Fibroblast of villous mesenchyme (primary cell): ENCODE measurements around the gene MTCL3.

ENCODE experiments used
- DNase-seq: peaks from one replicate; pipeline ENCODE4 v3.0.0-alpha.2; 2010; ENCODE audit warnings: low read depth
- H3K4me3 ChIP-seq: 2 replicates; pipeline ENCODE4 v1.5.1; 2011; ENCODE audit warnings: low read depth, mild to moderate bottlenecking, low read length
- TF ChIP-seq, protein P1 (sequence below): IDR thresholded peaks from 2 replicates; pipeline ENCODE4 v1.5.1; 2012; ENCODE audit warnings: low read depth, mild to moderate bottlenecking, low read length; ENCODE audit not compliant: insufficient read depth

MTCL3 gene

DNA sequence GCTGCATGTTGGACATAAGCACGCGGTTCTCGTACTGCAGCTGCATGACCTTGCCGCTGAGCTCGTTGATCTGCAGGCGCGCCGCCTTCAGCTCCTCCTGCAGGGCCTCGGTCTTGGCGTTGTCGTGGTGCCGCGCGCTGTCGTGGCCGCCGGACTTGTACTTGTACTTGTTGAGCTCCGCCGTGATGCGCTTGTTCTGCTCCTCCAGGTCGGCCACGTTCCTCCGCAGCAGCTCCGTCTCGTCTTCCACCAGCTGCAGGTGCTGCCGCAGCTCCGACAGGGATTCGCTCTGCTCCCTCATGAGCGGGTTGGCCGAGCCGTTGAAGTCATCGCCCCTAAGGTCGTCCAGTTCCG is 43.3 kb downstream of the MTCL3 start:
- TF ChIP-seq, protein P1, sequence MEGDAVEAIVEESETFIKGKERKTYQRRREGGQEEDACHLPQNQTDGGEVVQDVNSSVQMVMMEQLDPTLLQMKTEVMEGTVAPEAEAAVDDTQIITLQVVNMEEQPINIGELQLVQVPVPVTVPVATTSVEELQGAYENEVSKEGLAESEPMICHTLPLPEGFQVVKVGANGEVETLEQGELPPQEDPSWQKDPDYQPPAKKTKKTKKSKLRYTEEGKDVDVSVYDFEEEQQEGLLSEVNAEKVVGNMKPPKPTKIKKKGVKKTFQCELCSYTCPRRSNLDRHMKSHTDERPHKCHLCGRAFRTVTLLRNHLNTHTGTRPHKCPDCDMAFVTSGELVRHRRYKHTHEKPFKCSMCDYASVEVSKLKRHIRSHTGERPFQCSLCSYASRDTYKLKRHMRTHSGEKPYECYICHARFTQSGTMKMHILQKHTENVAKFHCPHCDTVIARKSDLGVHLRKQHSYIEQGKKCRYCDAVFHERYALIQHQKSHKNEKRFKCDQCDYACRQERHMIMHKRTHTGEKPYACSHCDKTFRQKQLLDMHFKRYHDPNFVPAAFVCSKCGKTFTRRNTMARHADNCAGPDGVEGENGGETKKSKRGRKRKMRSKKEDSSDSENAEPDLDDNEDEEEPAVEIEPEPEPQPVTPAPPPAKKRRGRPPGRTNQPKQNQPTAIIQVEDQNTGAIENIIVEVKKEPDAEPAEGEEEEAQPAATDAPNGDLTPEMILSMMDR = no peak
- peak overlapping the region; percentile 6 for H3K4me3 ChIP-seq
- DNase-seq = no peak

DNA sequence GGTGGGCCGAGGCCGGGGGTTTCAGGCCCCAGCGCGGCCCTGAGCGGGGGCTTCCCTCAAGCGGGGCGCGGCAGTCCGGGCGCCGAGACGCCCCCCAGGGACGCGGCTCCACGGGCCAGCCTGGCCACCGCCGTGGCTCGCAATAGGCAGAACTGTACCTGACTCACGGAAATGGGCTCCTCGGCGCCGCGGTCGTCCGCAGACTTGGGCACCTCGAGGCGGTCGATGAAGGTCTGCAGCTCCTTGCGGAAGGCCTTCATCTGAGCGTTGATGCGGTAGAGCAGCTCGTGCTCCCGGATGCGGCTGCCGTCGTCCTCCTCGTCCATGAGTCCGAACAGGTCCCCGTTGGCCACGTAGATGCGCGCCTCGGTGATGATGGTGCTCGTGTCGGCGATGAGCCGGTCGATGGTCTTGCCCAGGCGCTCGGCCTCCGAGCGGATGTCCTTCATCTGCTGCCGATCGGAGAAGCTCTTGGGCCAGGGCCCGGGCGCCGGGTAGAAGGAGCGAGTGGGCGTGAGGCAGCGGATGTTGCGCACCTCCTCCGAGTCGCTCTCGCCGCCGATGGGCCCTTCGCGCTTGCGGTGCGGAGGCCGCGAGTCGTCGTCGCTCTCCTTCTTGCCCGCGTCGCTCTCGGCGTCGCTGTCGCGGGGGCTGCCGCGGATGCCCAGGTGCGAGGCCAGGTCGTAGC is 43.9 kb downstream of the MTCL3 start:
- TF ChIP-seq, protein P1 = no peak
- no peak for DNase-seq
- H3K4me3 ChIP-seq = peak overlapping the region; percentile 6

DNA sequence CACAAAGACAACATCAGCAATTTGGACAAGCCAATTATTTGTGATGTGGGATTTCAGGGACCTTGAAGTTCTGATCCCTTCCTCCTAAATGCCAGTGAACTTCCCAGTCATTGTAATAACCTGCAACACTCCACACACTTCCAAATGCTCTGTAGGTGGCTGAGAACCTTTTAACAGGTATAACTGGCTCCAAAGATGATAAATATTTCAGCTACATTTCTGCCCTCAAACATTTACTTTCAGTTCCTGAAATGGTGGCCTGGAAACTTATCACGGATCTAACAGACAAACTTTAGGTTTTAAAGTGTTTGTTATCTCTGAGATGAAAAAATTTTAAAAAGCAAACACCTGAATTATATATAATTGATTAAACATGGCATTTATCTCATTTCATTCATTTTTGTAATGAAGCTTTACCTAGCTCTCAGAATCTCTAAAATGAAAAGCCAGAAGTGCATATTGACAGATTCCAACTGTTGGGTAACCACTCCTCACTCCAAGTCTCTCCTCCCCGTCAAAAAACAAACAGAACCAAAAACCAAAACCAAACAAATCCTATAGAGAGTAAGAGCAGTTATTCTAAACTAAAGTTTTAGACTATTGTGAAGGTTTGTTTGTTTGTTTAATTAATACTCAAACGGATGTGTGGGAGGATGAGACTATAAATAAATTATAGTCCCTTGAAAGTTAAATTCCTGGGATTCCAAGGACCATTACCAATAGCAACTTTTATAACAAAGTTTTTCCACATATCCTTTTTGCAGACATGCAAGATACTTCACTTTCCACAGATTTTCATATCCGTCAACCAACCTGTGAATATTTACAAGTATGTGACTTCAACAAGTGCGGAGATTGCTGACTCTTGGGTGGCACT is 47.5 kb downstream of the MTCL3 start:
- DNase-seq = no peak
- no peak overlapping the region for H3K4me3 ChIP-seq
- TF ChIP-seq, protein P1 = no peak

DNA sequence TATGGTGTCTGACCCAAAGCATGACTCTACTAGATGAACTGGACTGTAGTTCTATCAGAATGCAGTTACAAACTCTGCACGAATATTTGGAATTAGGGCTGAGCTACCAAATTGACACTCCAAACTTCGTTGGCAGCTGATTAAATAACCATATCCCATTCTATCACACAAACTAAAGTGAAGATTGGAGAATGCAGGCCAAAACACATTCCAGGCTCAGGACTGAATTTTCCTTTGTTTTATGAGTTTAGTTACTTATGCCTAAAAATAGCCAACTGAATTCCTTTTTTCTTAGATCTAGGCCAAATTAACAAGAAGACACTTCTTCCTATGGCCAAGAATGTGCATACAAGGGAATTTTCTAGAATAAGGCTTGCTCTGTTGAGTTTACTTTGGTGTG is 50.2 kb downstream of the MTCL3 start:
- TF ChIP-seq, protein P1 = no peak
- no peak for DNase-seq
- H3K4me3 ChIP-seq = no peak overlapping the region

DNA sequence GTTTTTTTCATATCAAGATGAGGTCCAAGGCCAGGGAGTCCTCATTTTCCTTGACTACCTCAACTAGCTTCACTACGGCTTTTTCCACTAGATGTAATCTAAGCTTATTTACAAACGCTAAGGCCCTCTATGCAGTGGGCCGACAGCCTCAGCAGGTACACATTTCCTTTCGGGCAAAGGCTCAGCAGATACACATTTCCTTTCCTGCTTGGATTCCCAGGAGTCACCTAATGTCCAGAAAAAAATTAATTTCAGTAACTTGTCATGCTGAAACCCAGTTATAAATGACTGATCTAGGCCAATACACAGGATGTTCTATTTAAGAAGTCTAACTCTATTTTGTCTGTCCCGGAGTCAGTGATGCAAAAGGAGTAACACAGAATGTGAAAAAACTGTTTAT is 52.7 kb downstream of the MTCL3 start:
- DNase-seq = no peak
- TF ChIP-seq, protein P1 = no peak
- no peak overlapping the region for H3K4me3 ChIP-seq

DNA sequence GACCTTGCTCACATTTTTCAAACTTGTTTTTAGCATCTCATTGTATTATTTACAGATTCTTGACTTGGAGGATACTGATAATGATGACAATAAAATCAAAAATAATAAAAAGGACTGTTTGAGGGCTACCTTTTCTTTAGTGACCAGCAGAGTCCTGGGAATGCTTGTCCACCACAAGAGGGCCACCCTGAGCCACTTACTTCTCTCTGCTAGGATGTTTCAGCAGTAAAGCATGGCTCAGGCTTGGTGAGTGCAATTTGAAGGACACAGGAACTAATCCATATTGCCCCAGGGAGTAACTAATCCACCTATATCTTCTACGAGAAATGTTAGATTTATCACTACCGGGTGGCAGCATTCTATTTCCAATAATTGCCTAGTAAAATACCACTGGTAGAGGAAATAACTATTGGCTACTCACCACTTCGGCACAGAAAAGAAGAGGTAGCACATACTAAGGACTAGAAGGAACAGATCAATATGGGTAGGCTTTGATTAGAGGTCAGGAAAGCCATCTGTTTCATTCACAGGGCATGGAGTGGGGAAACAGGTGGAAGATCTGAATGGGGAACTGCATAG is 54.2 kb downstream of the MTCL3 start:
- no peak overlapping the region for H3K4me3 ChIP-seq
- TF ChIP-seq, protein P1 = peak; percentile 90
- peak; percentile 67 for DNase-seq
